ENCODE measurements around the gene CPNE4.
"Not testable (repeated sequence)": the region's sequence is repeated elsewhere in the genome, so short reads cannot be mapped to it uniquely, and the experiment has no call there.

Gene CPNE4

GRCh38 chr3:131535596-131535995 lies 499.2 kb downstream of the CPNE4 start:
- no peak for DNase-seq (ENCODE audit: low read depth)

- DNase-seq (ENCODE audit: low read depth) = no peak
These were observed 499.7 kb downstream of the CPNE4 start for GRCh38 chr3:131535131-131535530.

GRCh38 chr3:131532645-131533044 lies 502.2 kb downstream of the CPNE4 start:
- no peak for DNase-seq (ENCODE audit: low read depth)

GRCh38 chr3:131530843-131531242 lies 504.0 kb downstream of the CPNE4 start:
- DNase-seq (ENCODE audit: low read depth) = no peak

GRCh38 chr3:131530388-131530787 lies 504.4 kb downstream of the CPNE4 start:
- no peak for DNase-seq (ENCODE audit: low read depth)

GRCh38 chr3:131526801-131527347 lies 507.9 kb downstream of the CPNE4 start:
- no peak for DNase-seq (ENCODE audit: low read depth)

- no peak for DNase-seq (ENCODE audit: low read depth)
These were observed 516.1 kb downstream of the CPNE4 start for GRCh38 chr3:131518680-131519079.

GRCh38 chr3:131505421-131505820 lies 529.4 kb downstream of the CPNE4 start:
- no peak for DNase-seq (ENCODE audit: low read depth)

GRCh38 chr3:131503320-131503635 lies 531.5 kb downstream of the CPNE4 start:
- DNase-seq (ENCODE audit: low read depth) = no peak

GRCh38 chr3:131502530-131503319 lies 532.1 kb downstream of the CPNE4 start, which contains the start of gene MRPL3:
Gene MRPL3 (minus strand): TSS chr3:131502971. CDS start chr3:131502821, 150 bp downstream.
- peak; percentile 85 for DNase-seq (ENCODE audit: low read depth)

GRCh38 chr3:131501949-131502348 lies 532.9 kb downstream of the CPNE4 start:
- DNase-seq (ENCODE audit: low read depth) = no peak

GRCh38 chr3:131494706-131495105 lies 540.1 kb downstream of the CPNE4 start:
- DNase-seq (ENCODE audit: low read depth) = no peak

GRCh38 chr3:131491775-131492174 lies 543.0 kb downstream of the CPNE4 start:
- no peak for DNase-seq (ENCODE audit: low read depth)

- no peak for DNase-seq (ENCODE audit: low read depth)
These were observed 543.7 kb downstream of the CPNE4 start for GRCh38 chr3:131491084-131491483.

GRCh38 chr3:131486545-131486944 lies 548.3 kb downstream of the CPNE4 start:
- not testable (repeated sequence) for DNase-seq (ENCODE audit: low read depth)

- DNase-seq (ENCODE audit: low read depth) = no peak
These were observed 549.7 kb downstream of the CPNE4 start for GRCh38 chr3:131485119-131485518.

GRCh38 chr3:131484496-131485111 lies 550.2 kb downstream of the CPNE4 start:
- DNase-seq (ENCODE audit: low read depth) = no peak

All from activated T-cell treated with anti-CD3 and anti-CD28 coated beads for 24 hours (primary cell).